ENCODE data around the gene SNAI1.

GRCh38 chr20:49985617-49986016 is 2.8 kb downstream of the SNAI1 start:
- TF ChIP-seq CTCF (conservative IDR thresholded peaks at IDR 0.05): no peak
- TF ChIP-seq ZFX (IDR thresholded peaks at IDR 0.05): no peak

All from C4-2B (cell line).